ENCODE results near the gene OR6M1. TPM values are rescaled to one million over a fixed set of nuclear protein-coding genes. Genes with fewer than 3 reads are reported as not detected.

OR6M1 gene
- polyA plus RNA-seq, 2 of the 4 experiments (the other 2 are of a cell fraction): not detected

- no peaks in the 10 kb centered on the region for H3K9me3 ChIP-seq
- no peak overlapping the region for H3K27ac ChIP-seq
- POLR2A ChIA-PET: no interaction called here
- no peak for FAIRE-seq
- WGBS (ENCODE audit: missing lambda C conversion rate): 9% methylated on average over 4 of the region's 4 CpGs
- ATAC-seq: no peak
- TF ChIP-seq CTCF (IDR thresholded peaks at IDR 0.05): no peak
- no peak for TF ChIP-seq MAX (IDR thresholded peaks at IDR 0.05)
- no peak for TF ChIP-seq HOXB13 (CRISPR knock-in tag; IDR thresholded peaks at IDR 0.05; ENCODE audit: low read depth)
- TF ChIP-seq JUN (IDR thresholded peaks at IDR 0.05): no peak
- TF ChIP-seq HEYL (CRISPR knock-in tag; IDR thresholded peaks at IDR 0.05): no peak
- TF ChIP-seq RCOR1 (IDR thresholded peaks at IDR 0.05; ENCODE audit: low read depth, low read length): no peak
- no peak for TF ChIP-seq NPAS2 (CRISPR knock-in tag; IDR thresholded peaks at IDR 0.05; ENCODE audit: borderline replicate concordance)
- no peak for TF ChIP-seq CEBPB (IDR thresholded peaks at IDR 0.05)
- no peak for TF ChIP-seq BCL3 (IDR thresholded peaks at IDR 0.05)
- TF ChIP-seq NR3C1 (IDR thresholded peaks at IDR 0.05): no peak
- TF ChIP-seq PBX3 (IDR thresholded peaks at IDR 0.05): no peak
- TF ChIP-seq HMGXB4 (CRISPR knock-in tag; IDR thresholded peaks at IDR 0.05; ENCODE audit: borderline replicate concordance): no peak
- no peak for TF ChIP-seq NFE2L2 (conservative IDR thresholded peaks at IDR 0.05; ENCODE audit: low read length)
- no peak for TF ChIP-seq MAFK (IDR thresholded peaks at IDR 0.05; ENCODE audit: partially characterized antibody)
- no peak for TF ChIP-seq MAZ (IDR thresholded peaks at IDR 0.05; ENCODE audit: borderline replicate concordance, low read depth, low read length)
- H3K4me2 ChIP-seq: no peak overlapping the region
- H3K4me3 ChIP-seq: no peak overlapping the region
- DNase-seq (ENCODE audit: low read depth in 1 of 2, low spot score in 1 of 2): no peak
- CTCF ChIA-PET: no interaction called here
- no peaks in the 10 kb centered on the region for H3K4me1 ChIP-seq
These were observed 8.1 kb downstream of the OR6M1 start for GRCh38 chr11:123798079-123798478.

- no peak for FAIRE-seq
- ATAC-seq: no peak
- TF ChIP-seq HMGXB4 (CRISPR knock-in tag; IDR thresholded peaks at IDR 0.05; ENCODE audit: borderline replicate concordance) (no peak), RARB (CRISPR knock-in tag; IDR thresholded peaks at IDR 0.05) (no peak), POLR2A (IDR thresholded peaks at IDR 0.05; ENCODE audit: low read length) (no peak), HOXA7 (CRISPR knock-in tag; IDR thresholded peaks at IDR 0.05) (no peak), CHD4 (IDR thresholded peaks at IDR 0.05; ENCODE audit: borderline replicate concordance) (no peak), REST (IDR thresholded peaks at IDR 0.05) (no peak), ESRRA (IDR thresholded peaks at IDR 0.05; ENCODE audit: borderline replicate concordance, low read length) (no peak), FOSB (CRISPR knock-in tag; IDR thresholded peaks at IDR 0.05) (no peak), TP53 (CRISPR knock-in tag; IDR thresholded peaks at IDR 0.05) (no peak), RFX5 (IDR thresholded peaks at IDR 0.05) (no peak), MAZ (IDR thresholded peaks at IDR 0.05; ENCODE audit: borderline replicate concordance, low read depth, low read length) (no peak), ZNF302 (CRISPR knock-in tag; IDR thresholded peaks at IDR 0.05) (no peak), MAFK (IDR thresholded peaks at IDR 0.05; ENCODE audit: partially characterized antibody) (no peak), CHD2 (IDR thresholded peaks at IDR 0.05; ENCODE audit: low read length, partially characterized antibody) (no peak)
- Histone ChIP-seq H3K4me1 (no peaks in the 10 kb centered on the region), H3K4me3 (no peak overlapping the region), H3K4me2 (no peak overlapping the region), H3K27ac (no peak overlapping the region), H3K9me3 (no peaks in the 10 kb centered on the region)
- no peak for DNase-seq (ENCODE audit: low read depth in 1 of 2, low spot score in 1 of 2)
- ChIA-PET POLR2A (no interaction called here), CTCF (no interaction called here)
- 49% methylated on average over 9 of the region's 10 CpGs for WGBS (ENCODE audit: missing lambda C conversion rate)
These were observed 8.6 kb downstream of the OR6M1 start for GRCh38 chr11:123797541-123797940.

Data from A549 (cell line).